ENCODE results near the gene SLFNL1. TPM values are rescaled to one million over a fixed set of nuclear protein-coding genes. Genes with fewer than 3 reads are reported as not detected.
A peak's percentile ranks its signal among the peaks of the same experiment; 100 is the strongest.

SLFNL1 gene
- total and polyA plus RNA-seq, 4 donors = 0.02 to 0.68 (median 0.38) TPM

DNA sequence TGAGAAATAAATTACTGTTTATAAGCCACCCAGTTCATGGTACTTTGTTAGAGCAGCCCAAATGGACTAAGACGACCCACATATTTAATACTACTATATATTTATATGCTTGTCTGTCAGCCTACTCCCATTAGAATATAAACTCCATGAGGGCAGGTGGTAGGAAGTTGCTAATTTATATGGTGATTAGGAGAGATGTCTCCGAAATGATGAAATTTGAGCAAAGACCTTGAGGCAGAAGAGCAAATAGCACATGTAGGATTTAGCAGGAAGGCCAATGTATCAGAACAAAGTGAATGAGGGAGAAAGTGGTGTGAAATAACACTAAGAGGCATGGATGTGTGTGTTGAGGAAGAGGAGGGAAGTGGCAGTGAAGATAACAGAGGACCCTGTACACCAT, 10.6 kb upstream of the SLFNL1 start:
- Histone ChIP-seq H3K4me3 (ENCODE audit: low read depth in 1 of 3, low read length in 3 of 3) (no peak overlapping the region), H3K4me1 (ENCODE audit: control insufficient read depth in 4 of 4, insufficient read depth in 4 of 4, low read length in 3 of 4) (peaks cover 0 to 6% (median 4%) of the 10 kb centered on the region in 4 donors), H3K9me3 (ENCODE audit: control insufficient read depth in 4 of 4, low read length in 3 of 4) (no peaks in the 10 kb centered on the region), H3K27ac (ENCODE audit: low read depth in 1 of 2, low read length in 2 of 2) (no peak overlapping the region), H3K36me3 (ENCODE audit: control insufficient read depth in 4 of 4, insufficient read depth in 3 of 4, low read depth in 1 of 4, low read length in 3 of 4) (peaks cover 4 to 30% (median 12%) of the 10 kb centered on the region in 4 donors), H3K9ac (ENCODE audit: low read depth in 1 of 2, low read length in 2 of 2) (no peak overlapping the region), H3K27me3 (ENCODE audit: control insufficient read depth in 4 of 4, insufficient read depth in 4 of 4, low read length in 3 of 4) (no peaks in the 10 kb centered on the region)
- 95% methylated on average over 2 of the region's 2 CpGs for WGBS
- no peak for DNase-seq (ENCODE audit: low spot score)
- TF ChIP-seq EGR1 (IDR thresholded peaks at IDR 0.05; ENCODE audit: low read depth in 2 of 2) (no peak), FOXA1 (IDR thresholded peaks at IDR 0.05) (no peak), RXRA (IDR thresholded peaks at IDR 0.05) (no peak), ZBTB33 (IDR thresholded peaks at IDR 0.05) (no peak), HNF4G (IDR thresholded peaks at IDR 0.05) (no peak), JUND (IDR thresholded peaks at IDR 0.05) (no peak), RAD21 (IDR thresholded peaks at IDR 0.05) (no peak), HNF4A (conservative IDR thresholded peaks at IDR 0.05) (no peak), YY1 (IDR thresholded peaks at IDR 0.05) (no peak), NR2F2 (IDR thresholded peaks at IDR 0.05) (no peak), MAX (IDR thresholded peaks at IDR 0.05) (no peak), REST (IDR thresholded peaks at IDR 0.05) (no peak)
- TF ChIP-seq, protein P1, sequence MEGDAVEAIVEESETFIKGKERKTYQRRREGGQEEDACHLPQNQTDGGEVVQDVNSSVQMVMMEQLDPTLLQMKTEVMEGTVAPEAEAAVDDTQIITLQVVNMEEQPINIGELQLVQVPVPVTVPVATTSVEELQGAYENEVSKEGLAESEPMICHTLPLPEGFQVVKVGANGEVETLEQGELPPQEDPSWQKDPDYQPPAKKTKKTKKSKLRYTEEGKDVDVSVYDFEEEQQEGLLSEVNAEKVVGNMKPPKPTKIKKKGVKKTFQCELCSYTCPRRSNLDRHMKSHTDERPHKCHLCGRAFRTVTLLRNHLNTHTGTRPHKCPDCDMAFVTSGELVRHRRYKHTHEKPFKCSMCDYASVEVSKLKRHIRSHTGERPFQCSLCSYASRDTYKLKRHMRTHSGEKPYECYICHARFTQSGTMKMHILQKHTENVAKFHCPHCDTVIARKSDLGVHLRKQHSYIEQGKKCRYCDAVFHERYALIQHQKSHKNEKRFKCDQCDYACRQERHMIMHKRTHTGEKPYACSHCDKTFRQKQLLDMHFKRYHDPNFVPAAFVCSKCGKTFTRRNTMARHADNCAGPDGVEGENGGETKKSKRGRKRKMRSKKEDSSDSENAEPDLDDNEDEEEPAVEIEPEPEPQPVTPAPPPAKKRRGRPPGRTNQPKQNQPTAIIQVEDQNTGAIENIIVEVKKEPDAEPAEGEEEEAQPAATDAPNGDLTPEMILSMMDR (IDR thresholded peaks at IDR 0.05; ENCODE audit: low read depth, low read length, missing input control) = no peak

DNA sequence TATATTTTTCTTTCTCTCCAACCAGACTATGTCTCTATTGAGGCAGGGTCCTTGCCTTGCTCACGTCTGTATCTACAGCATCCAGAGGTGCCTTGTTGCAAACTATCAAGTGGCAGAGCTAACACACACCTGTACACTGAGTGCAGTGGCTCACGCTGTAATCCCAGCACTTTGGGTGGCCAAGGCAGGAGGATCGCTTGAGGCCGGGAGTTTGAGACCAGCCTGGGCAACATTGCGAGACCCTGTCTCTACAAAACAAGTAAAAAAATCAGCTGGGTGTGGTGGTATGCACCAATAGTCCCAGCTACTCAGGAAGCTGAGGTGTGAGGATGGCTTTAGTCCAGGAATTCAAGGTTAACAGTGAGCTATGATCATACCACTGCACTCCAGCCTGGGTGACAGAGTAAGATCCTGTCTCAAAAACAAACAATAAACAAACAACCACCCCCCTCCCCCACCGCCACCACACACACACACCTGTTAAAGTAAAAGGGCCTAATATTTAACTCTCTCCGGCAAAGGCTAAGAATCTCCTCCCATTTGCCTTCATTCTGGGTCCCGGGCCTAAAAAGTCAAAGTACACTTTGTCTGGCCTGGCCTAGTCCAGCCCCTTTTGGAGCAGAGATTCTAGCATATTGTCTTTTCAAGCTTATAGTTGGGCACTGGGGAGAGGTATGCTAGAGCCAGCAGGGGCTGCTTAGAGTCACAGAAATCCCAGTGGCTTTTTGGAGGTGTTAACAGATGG, 9.5 kb upstream of the SLFNL1 start:
- TF ChIP-seq SP1 (IDR thresholded peaks at IDR 0.05) (peak; percentile 47), HNF4A (conservative IDR thresholded peaks at IDR 0.05) (peak; percentile 54 to 64), RAD21 (IDR thresholded peaks at IDR 0.05) (peak in 1 of 2 donors; percentile 27), YY1 (IDR thresholded peaks at IDR 0.05) (no peak), MAX (IDR thresholded peaks at IDR 0.05) (no peak)
- DNase-seq (ENCODE audit: low spot score) = no peak
- 74% methylated on average over 8 of the region's 8 CpGs for WGBS
- Histone ChIP-seq H3K4me1 (ENCODE audit: control insufficient read depth in 4 of 4, insufficient read depth in 4 of 4, low read length in 3 of 4) (peaks cover 0 to 4% (median 3%) of the 10 kb centered on the region in 4 donors), H3K27me3 (ENCODE audit: control insufficient read depth in 4 of 4, insufficient read depth in 4 of 4, low read length in 3 of 4) (no peaks in the 10 kb centered on the region), H3K27ac (ENCODE audit: low read depth in 1 of 2, low read length in 2 of 2) (peak overlapping the region in 1 of 2 donors; percentile 29), H3K36me3 (ENCODE audit: control insufficient read depth in 4 of 4, insufficient read depth in 3 of 4, low read depth in 1 of 4, low read length in 3 of 4) (peaks cover 4 to 29% (median 12%) of the 10 kb centered on the region in 4 donors), H3K9me3 (ENCODE audit: control insufficient read depth in 4 of 4, low read length in 3 of 4) (no peaks in the 10 kb centered on the region), H3K4me3 (ENCODE audit: low read depth in 1 of 3, low read length in 3 of 3) (no peak overlapping the region), H3K9ac (ENCODE audit: low read depth in 1 of 2, low read length in 2 of 2) (no peak overlapping the region)
